ENCODE data around the gene PDZD8.

The PDZD8 gene

DNA sequence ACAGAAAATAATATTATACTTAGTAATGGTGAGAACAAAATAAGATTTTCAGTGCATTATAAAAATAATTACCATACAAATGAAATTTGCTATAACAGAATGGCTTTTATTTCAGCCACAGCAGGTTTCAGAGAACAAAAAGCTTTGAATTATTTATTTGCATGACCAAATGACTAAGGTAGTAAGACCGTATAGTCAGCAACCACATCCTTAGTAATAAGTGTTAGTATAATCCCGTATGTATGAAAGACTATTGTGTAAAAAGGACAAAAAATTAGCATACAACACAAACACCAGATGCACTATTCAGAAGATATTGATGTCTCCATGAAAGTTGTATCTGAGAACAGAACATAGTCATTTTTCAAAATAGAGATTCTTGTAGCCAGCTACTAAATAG is 12.2 kb downstream of the PDZD8 start:
- TF ChIP-seq, protein P1, sequence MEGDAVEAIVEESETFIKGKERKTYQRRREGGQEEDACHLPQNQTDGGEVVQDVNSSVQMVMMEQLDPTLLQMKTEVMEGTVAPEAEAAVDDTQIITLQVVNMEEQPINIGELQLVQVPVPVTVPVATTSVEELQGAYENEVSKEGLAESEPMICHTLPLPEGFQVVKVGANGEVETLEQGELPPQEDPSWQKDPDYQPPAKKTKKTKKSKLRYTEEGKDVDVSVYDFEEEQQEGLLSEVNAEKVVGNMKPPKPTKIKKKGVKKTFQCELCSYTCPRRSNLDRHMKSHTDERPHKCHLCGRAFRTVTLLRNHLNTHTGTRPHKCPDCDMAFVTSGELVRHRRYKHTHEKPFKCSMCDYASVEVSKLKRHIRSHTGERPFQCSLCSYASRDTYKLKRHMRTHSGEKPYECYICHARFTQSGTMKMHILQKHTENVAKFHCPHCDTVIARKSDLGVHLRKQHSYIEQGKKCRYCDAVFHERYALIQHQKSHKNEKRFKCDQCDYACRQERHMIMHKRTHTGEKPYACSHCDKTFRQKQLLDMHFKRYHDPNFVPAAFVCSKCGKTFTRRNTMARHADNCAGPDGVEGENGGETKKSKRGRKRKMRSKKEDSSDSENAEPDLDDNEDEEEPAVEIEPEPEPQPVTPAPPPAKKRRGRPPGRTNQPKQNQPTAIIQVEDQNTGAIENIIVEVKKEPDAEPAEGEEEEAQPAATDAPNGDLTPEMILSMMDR (IDR thresholded peaks at IDR 0.05), result no peak
- Histone ChIP-seq H3K27me3 (no peaks in the 10 kb centered on the region), H3K4me3 (no peak overlapping the region), H3K36me3 (no peaks in the 10 kb centered on the region), H3K4me1 (peaks cover 0 to 45% (median 3%) of the 10 kb centered on the region in 4 donors), H3K27ac (no peak overlapping the region), H3K9me3 (no peaks in the 10 kb centered on the region)
- DNase-seq, result no peak
- intact Hi-C loops (cut with DNase I; ENCODE audit: low total_unique reads), result no loop called here

DNA sequence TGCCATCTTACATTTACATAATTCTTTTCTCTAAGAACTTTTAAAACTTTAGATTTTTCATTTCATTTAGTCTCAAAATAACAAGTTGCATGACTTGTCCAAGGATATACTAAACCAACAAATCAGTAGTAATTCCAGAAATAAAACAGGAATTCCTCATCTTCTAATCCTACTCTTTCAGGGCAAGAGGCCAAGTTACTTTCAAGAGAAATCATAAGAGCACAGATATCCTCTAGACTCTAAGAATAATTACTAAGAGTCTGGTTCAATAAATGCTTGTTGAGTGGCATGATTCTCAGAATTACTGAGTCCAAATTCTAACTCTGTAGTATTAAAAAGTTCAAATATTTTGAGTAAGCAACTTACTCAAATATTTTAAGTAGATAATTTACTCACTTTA is 12.9 kb downstream of the PDZD8 start:
- intact Hi-C loops (cut with DNase I; ENCODE audit: low total_unique reads), result no loop called here
- Histone ChIP-seq H3K36me3 (no peaks in the 10 kb centered on the region), H3K27me3 (no peaks in the 10 kb centered on the region), H3K4me3 (no peak overlapping the region), H3K4me1 (peaks cover 0 to 39% (median 3%) of the 10 kb centered on the region in 4 donors), H3K27ac (no peak overlapping the region), H3K9me3 (no peaks in the 10 kb centered on the region)
- TF ChIP-seq, protein P1 (IDR thresholded peaks at IDR 0.05), result no peak
- DNase-seq, result no peak

DNA sequence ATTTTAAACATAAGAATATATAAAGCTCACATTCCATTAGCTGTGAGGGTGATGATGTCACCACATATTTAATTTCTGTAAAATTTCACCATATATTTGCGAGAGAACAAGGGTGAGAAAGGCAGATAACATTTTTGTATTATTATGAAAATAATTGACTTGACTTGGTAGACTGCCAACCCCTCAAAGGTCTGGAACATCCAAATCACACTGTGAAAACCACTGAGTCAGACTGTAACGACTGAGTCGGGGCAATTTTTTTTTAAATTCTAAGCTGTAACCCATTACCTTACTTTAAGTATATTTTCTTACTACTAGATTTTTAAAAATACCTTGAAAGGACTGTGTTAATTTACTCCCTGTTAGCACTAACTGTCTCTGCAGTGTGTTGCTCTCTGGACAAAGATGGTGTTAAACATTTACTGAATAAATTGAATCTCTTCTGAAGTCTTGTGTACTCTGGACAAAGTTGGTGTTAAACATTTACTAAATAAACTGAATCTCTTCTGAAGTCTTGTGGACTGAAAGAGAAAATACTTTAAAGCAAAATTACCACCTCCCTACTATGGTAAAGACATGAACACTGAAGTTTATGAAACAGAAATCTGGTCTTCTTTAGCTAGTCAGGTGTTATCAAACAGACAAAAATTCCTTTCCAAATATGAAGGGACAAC is 14.1 kb downstream of the PDZD8 start:
- Histone ChIP-seq H3K9me3 (no peaks in the 10 kb centered on the region), H3K27ac (no peak overlapping the region), H3K27me3 (no peaks in the 10 kb centered on the region), H3K36me3 (no peaks in the 10 kb centered on the region), H3K4me1 (peaks cover 0 to 39% (median 3%) of the 10 kb centered on the region in 4 donors), H3K4me3 (no peak overlapping the region)
- DNase-seq, result no peak
- intact Hi-C loops (cut with DNase I; ENCODE audit: low total_unique reads), result no loop called here
- TF ChIP-seq, protein P1 (IDR thresholded peaks at IDR 0.05), result no peak

DNA sequence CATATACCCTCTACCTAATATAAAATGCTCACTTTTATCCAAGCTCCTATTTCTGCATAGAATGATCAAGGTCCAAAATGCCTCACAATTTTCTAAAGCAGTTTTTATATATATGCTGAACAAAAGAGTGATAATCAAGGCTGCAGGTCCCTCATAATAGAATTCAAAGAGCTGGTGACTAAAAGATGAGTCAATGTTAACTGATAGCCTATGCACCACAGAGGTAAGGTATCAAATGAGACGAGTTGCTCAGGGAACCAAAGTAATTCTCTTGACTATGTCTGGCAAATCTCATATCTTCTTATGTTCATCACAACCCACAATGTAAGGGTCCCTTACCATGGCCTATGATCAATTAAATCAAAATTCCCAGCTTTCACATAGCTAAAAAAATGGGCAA is 15.2 kb downstream of the PDZD8 start:
- TF ChIP-seq, protein P1 (IDR thresholded peaks at IDR 0.05), result no peak
- H3K4me3 ChIP-seq, result no peak overlapping the region
- H3K36me3 ChIP-seq, result no peaks in the 10 kb centered on the region
- peaks cover 0 to 29% (median 3%) of the 10 kb centered on the region in 4 donors for H3K4me1 ChIP-seq
- no peak for DNase-seq
- no peaks in the 10 kb centered on the region for H3K27me3 ChIP-seq
- no peaks in the 10 kb centered on the region for H3K9me3 ChIP-seq
- no peak overlapping the region for H3K27ac ChIP-seq
- intact Hi-C loops (cut with DNase I; ENCODE audit: low total_unique reads), result no loop called here

DNA sequence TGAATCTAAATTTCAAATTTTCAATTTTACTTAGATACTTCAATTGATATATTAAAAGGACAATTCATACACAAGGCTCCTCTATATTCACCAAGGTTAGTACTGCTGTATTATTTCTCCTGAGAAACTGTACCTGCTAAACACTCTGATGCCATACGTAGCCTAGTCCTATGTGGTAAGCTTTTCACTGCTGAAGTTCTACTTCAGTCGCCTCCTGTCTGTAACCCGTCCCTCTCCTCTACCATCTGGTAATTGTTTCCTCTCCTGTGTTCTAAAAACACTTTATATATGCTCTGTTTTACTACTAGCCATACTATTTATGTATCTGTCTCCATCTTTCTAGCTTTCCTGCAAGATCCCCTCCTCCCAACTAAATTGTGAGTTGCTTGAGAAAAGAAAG is 20.2 kb downstream of the PDZD8 start:
- no peaks in the 10 kb centered on the region for H3K36me3 ChIP-seq
- no peaks in the 10 kb centered on the region for H3K9me3 ChIP-seq
- intact Hi-C loops (cut with DNase I; ENCODE audit: low total_unique reads), result no loop called here
- no peaks in the 10 kb centered on the region for H3K4me1 ChIP-seq
- DNase-seq, result no peak
- no peaks in the 10 kb centered on the region for H3K27me3 ChIP-seq
- no peak overlapping the region for H3K4me3 ChIP-seq
- TF ChIP-seq, protein P1 (IDR thresholded peaks at IDR 0.05), result no peak
- H3K27ac ChIP-seq, result no peak overlapping the region

DNA sequence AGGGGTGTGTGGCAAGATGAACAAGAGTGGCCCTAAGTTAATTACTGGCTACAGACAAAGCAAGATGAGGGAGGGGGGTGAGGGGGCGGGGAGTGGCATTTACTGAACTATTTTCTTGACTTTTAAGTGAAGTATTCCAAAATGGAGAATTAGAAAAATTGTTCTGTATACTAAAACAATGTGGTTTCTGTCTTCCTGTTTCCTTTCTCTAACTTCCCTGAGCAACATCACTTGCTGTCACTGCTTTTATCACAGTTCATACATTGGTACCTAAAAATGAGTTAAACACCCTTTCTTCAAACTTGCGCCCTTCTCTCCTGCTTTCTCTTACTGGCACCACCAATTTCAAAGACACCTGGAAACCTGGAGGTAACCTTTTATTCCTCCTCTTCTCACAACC is 21.6 kb downstream of the PDZD8 start:
- Histone ChIP-seq H3K27ac (no peak overlapping the region), H3K4me3 (no peak overlapping the region), H3K27me3 (no peaks in the 10 kb centered on the region), H3K36me3 (no peaks in the 10 kb centered on the region), H3K9me3 (no peaks in the 10 kb centered on the region), H3K4me1 (no peaks in the 10 kb centered on the region)
- DNase-seq, result no peak
- TF ChIP-seq, protein P1 (IDR thresholded peaks at IDR 0.05), result no peak
- intact Hi-C loops (cut with DNase I; ENCODE audit: low total_unique reads), result no loop called here
